Prostate gland (tissue), 2 donors: ENCODE measurements around the gene TOMM70.

Experiments
- CTCF ChIP-seq, 4 experiments: fragments of 200-600 bp in 2 of 4; fragments of 450-650 bp in 2 of 4; sonication (generic) in 2 of 4; IDR thresholded peaks; 1 replicate in 3 of 4; 2 replicates in 1 of 4; pipeline ENCODE4 v1.5.1; 2016 to 2019; ENCODE audit warnings: antibody characterized with exemption in 4 of 4, mild to moderate bottlenecking in 2 of 4, moderate library complexity in 2 of 4
- POLR2A ChIP-seq: fragments of 450-650 bp; IDR thresholded peaks from one replicate; pipeline ENCODE4 v1.6.1; 2016; ENCODE audit warnings: antibody characterized with exemption, mild to moderate bottlenecking

DNA sequence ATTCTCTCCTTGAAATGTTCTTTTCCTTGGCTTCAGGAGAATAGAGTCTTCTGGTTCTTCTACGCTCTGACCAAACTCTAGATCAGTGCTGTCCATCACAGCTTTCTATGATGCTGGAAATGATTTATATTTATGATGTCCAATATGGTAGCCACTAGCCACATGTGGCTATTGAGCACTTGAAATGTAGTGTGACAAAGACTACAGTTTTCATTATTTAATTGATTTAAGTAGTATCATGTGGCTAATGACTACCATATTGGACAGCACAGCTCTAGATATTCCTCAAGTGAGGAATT is 3.3 kb upstream of the TOMM70 start:
- TF ChIP-seq CTCF (IDR thresholded peaks at IDR 0.05), result no peak
- TF ChIP-seq POLR2A, result no peak
